ENCODE measurements around the gene CRYL1. TPM values are rescaled to one million over a fixed set of nuclear protein-coding genes. Genes with fewer than 3 reads are reported as not detected.

Gene CRYL1
- total and polyA plus RNA-seq, 2 donors (not counting 1 experiment from before 2014, with no cell fraction given) = 6.5 to 15.1 TPM

GRCh38 chr13:20366056-20366455 is 159.6 kb downstream of the CRYL1 start:
- Histone ChIP-seq H4K20me1 (ENCODE audit: control insufficient read depth, insufficient read depth, low read length, poor library complexity, severe bottlenecking) (no peaks in the 10 kb centered on the region), H2AFZ (ENCODE audit: insufficient read depth, low read depth, low read length, poor library complexity, severe bottlenecking) (no peak overlapping the region), H3K4me3 (ENCODE audit: control extremely low read depth in 1 of 5, extremely low read depth in 1 of 5, insufficient read depth in 1 of 5, low read depth in 2 of 5, low read length in 4 of 5) (no peak overlapping the region), H3K79me2 (ENCODE audit: control insufficient read depth, insufficient read depth, low read length) (no peaks in the 10 kb centered on the region), H3K9me3 (ENCODE audit: control extremely low read depth in 1 of 3, control insufficient read depth in 2 of 3, insufficient read depth in 1 of 3, low read length in 2 of 3) (no peaks in the 10 kb centered on the region), H3K9ac (ENCODE audit: low read length) (no peak overlapping the region), H3K36me3 (replicated peaks in 1 of 2; ENCODE audit: control extremely low read depth in 1 of 2, control insufficient read depth in 1 of 2, extremely low read depth in 1 of 2, insufficient read depth in 2 of 2, low read length in 1 of 2) (no peaks in the 10 kb centered on the region), H3K27me3 (replicated peaks in 1 of 4; ENCODE audit: control extremely low read depth in 1 of 4, control insufficient read depth in 3 of 4, insufficient read depth in 4 of 4, low read length in 3 of 4) (no peaks in the 10 kb centered on the region), H3K27ac (ENCODE audit: low read length in 2 of 2) (no peak overlapping the region), H3K4me1 (ENCODE audit: control insufficient read depth in 2 of 2, insufficient read depth in 2 of 2, low read length in 2 of 2) (no peaks in the 10 kb centered on the region), H3K4me2 (replicated peaks; ENCODE audit: low read depth, low read length, poor library complexity, severe bottlenecking) (no peak overlapping the region)
- H3K4me1 Mint-ChIP-seq = no peaks in the 10 kb centered on the region
- no peak for TF ChIP-seq EZH2 (IDR thresholded peaks at IDR 0.05; ENCODE audit: borderline replicate concordance, insufficient read depth, low read depth, low read length, poor library complexity, severe bottlenecking)
- TF ChIP-seq CTCF (IDR thresholded peaks at IDR 0.05) = no peak
- CTCF ChIA-PET = no interaction called here
- POLR2A ChIA-PET = no interaction called here
- H3K27ac Mint-ChIP-seq = no peak overlapping the region
- H3K9me3 Mint-ChIP-seq (ENCODE audit: insufficient read depth) = no peaks in the 10 kb centered on the region
- no peak overlapping the region for H3K4me3 Mint-ChIP-seq
- WGBS (ENCODE audit: insufficient coverage) = 78% methylated on average over 6 of the region's 8 CpGs
- DNase-seq = no peak
- H3K27me3 Mint-ChIP-seq = peaks cover 29% of the 10 kb centered on the region
- intact Hi-C loops (cut with micrococcal nuclease) = no loop called here
- ATAC-seq (ENCODE audit: low read depth) = no peak

- Mint-ChIP-seq H3K9me3 (ENCODE audit: insufficient read depth) (no peaks in the 10 kb centered on the region), H3K27me3 (peaks cover 23% of the 10 kb centered on the region)
Observed at GRCh38 chr13:20363603-20364002, 162.1 kb downstream of the CRYL1 start.

More at GRCh38 chr13:20363603-20364002, 162.1 kb downstream of the CRYL1 start:
- intact Hi-C loops (cut with micrococcal nuclease) = no loop called here
- H3K79me2 ChIP-seq (ENCODE audit: control insufficient read depth, insufficient read depth, low read length) = no peaks in the 10 kb centered on the region
- H3K4me3 Mint-ChIP-seq = no peak overlapping the region
- no peaks in the 10 kb centered on the region for H3K27me3 ChIP-seq (replicated peaks in 1 of 4; ENCODE audit: control extremely low read depth in 1 of 4, control insufficient read depth in 3 of 4, insufficient read depth in 4 of 4, low read length in 3 of 4)
- TF ChIP-seq EZH2 (IDR thresholded peaks at IDR 0.05; ENCODE audit: borderline replicate concordance, insufficient read depth, low read depth, low read length, poor library complexity, severe bottlenecking) (no peak), CTCF (IDR thresholded peaks at IDR 0.05) (no peak)
- no peaks in the 10 kb centered on the region for H3K36me3 ChIP-seq (replicated peaks in 1 of 2; ENCODE audit: control extremely low read depth in 1 of 2, control insufficient read depth in 1 of 2, extremely low read depth in 1 of 2, insufficient read depth in 2 of 2, low read length in 1 of 2)
- ChIA-PET CTCF (no interaction called here), POLR2A (no interaction called here)
- no peak overlapping the region for H3K4me2 ChIP-seq (replicated peaks; ENCODE audit: low read depth, low read length, poor library complexity, severe bottlenecking)
- H3K27ac Mint-ChIP-seq = no peak overlapping the region
- H3K4me3 ChIP-seq (ENCODE audit: control extremely low read depth in 1 of 5, extremely low read depth in 1 of 5, insufficient read depth in 1 of 5, low read depth in 2 of 5, low read length in 4 of 5) = no peak overlapping the region
- DNase-seq = no peak
- H3K9me3 ChIP-seq (ENCODE audit: control extremely low read depth in 1 of 3, control insufficient read depth in 2 of 3, insufficient read depth in 1 of 3, low read length in 2 of 3) = no peaks in the 10 kb centered on the region
- H4K20me1 ChIP-seq (ENCODE audit: control insufficient read depth, insufficient read depth, low read length, poor library complexity, severe bottlenecking) = no peaks in the 10 kb centered on the region
- no peak overlapping the region for H3K9ac ChIP-seq (ENCODE audit: low read length)
- no peaks in the 10 kb centered on the region for H3K4me1 Mint-ChIP-seq
- 76% methylated on average over 6 of the region's 7 CpGs for WGBS (ENCODE audit: insufficient coverage)
- H3K27ac ChIP-seq (ENCODE audit: low read length in 2 of 2) = no peak overlapping the region
- no peak overlapping the region for H2AFZ ChIP-seq (ENCODE audit: insufficient read depth, low read depth, low read length, poor library complexity, severe bottlenecking)
- H3K4me1 ChIP-seq (ENCODE audit: control insufficient read depth in 2 of 2, insufficient read depth in 2 of 2, low read length in 2 of 2) = no peaks in the 10 kb centered on the region
- ATAC-seq (ENCODE audit: low read depth) = no peak
